Lower leg skin (tissue), 3 donors: ENCODE data around the gene IL1RN.

ENCODE experiments used
- CTCF ChIP-seq, 3 donors: fragments of 450-650 bp; IDR thresholded peaks; one replicate each; pipeline ENCODE4 v1.5.1; 2016; ENCODE audit warnings: antibody characterized with exemption in 3 of 3, mild to moderate bottlenecking in 3 of 3, moderate library complexity in 2 of 3
- POLR2A ChIP-seq, 2 donors: fragments of 450-650 bp; IDR thresholded peaks; one replicate each; pipeline ENCODE4 v1.6.1; 2016 to 2017; ENCODE audit warnings: antibody characterized with exemption in 2 of 2, mild to moderate bottlenecking in 1 of 2, moderate library complexity in 1 of 2

GRCh38 chr2:113103277-113103676, 24.1 kb upstream of the IL1RN start:
- TF ChIP-seq CTCF (IDR thresholded peaks at IDR 0.05), result no peak
- no peak for TF ChIP-seq POLR2A (IDR thresholded peaks at IDR 0.05)
